Measurements from ENCODE around the gene IQGAP3. TPM values are rescaled to one million over a fixed set of nuclear protein-coding genes. Genes with fewer than 3 reads are reported as not detected.
A peak's percentile ranks its signal among the peaks of the same experiment; 100 is the strongest.

Gene IQGAP3
- total RNA-seq, 1 experiment from 2014 or later: 40.5 TPM

DNA sequence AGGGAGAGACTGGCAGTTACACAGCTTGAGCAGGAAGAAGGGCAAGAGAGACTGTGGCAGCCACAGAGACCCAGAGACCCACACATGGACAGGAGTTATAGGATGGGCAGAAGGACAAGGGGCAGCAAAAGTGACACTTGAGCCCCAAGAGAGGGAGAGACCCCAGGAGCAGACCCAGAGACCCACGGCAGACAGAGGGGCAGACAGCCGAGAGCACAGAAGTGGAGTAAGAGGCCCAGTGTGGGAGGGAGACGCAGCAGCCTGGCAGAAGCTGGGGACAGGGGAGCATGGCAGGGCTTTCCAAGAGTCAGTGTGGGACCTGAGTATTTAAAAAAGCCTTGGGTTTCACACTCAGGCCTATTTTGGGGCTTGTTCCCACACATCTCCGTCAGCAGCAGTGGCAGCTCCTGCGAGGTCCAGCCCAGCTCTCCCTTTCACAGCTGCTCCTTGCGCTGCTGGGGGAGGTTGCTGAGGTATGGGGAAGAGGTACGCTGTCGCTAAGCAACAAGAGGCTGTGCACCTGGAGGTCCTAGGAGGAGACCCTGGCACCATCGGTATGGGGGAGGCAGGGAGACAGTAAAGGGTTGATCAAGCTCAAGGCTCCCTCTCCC is 62.8 kb downstream of the IQGAP3 start:
- no peak for DNase-seq (ENCODE audit: low read depth)

DNA sequence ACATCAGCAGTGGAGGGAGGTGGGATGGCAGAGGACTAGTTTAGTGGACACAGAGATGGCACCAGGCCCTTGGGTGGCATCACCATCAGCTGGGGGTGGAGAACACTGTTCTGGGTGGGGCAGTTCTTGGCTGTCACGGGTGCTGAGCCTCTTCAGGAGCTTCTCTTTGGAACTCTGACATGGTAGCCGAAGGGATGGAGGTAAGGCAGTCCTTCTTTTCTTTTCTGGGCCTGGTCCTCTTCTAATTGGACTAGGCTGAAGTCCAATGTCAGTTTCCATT is 63.5 kb downstream of the IQGAP3 start:
- no peak for DNase-seq (ENCODE audit: low read depth)

DNA sequence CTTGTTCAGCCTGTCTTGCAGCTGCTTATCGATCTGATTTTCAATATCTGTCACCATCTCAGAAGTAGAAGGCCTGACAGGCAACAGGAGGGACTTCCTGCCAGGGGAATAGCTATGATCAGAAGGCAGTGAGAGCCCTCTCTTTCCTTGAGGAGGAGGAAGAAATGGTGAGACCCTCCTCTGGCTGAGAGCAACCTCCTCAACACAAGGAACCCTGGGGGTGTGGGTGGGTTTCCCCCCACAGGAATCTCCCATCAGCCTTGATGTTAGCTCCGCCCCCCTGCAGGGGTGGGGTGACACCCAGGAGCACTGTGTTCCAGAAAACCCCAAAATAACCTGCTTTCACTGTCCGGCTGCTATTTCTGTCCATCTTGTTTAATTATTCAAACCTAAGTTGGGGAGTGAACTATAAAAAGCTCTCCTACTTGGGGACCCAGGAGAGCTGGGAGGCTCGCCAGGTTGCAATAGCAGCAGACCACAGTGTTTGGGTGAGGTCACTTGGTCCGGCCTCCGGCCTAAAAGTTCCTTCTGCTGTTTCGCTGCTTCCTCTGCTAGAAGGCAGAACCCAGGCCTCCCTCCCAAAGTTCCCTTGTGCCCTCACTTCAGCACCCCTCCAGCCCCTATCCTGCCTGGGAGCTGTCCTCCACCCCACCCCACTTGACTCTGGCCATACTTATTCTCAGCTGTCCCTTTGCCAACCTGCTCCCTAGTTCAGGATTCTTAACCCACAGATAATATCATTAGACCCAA is 64.0 kb downstream of the IQGAP3 start:
- peak; percentile 84 for DNase-seq (ENCODE audit: low read depth)

DNA sequence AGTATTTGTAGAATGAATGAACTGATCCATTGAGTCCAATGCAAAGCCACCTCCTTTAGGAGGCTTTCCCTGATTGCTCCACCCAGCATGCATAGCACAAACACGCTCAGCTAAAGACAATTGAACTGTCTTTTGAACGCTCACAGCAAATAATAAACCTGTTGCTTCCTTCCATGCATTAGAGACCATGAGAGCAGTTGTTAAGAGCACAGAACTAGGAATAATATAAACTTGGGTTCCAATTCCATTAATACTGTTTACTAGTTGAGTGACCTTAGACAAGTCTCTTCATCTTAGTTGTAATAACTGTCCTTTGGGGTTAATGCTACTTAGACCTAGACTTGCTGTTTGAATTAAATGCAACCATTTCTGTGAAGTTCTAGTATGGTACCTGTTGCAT is 65.9 kb downstream of the IQGAP3 start:
- no peak for DNase-seq (ENCODE audit: low read depth)

DNA sequence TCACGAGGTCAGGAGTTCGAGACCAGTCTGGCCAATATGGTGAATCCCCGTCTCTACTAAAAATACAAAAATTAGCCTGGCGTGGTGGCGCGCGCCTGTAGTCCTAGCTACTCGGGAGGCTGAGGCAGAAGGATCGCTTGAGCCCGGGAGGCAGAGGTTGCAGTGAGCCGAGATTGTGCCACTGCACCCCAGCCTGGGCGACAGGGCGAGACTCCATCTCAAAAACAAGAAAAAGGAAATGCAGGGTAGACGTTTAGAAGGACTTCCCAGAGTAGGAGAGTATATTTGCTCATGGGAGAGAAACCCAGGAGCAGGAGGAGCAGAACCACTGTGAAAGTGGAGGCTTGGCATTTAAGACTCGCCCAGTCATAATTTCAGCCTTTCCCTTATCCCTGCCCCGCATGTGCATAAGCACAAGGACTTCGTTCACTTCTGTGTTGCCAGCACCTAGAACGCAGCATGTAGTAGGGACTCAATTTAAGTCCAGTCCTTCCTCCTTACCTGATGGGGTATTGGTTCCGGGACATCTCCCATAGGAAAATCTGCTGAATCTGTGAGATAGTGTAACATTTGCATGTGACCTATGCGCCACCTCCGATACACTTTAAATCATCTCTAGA is 66.6 kb downstream of the IQGAP3 start:
- DNase-seq (ENCODE audit: low read depth): no peak

DNA sequence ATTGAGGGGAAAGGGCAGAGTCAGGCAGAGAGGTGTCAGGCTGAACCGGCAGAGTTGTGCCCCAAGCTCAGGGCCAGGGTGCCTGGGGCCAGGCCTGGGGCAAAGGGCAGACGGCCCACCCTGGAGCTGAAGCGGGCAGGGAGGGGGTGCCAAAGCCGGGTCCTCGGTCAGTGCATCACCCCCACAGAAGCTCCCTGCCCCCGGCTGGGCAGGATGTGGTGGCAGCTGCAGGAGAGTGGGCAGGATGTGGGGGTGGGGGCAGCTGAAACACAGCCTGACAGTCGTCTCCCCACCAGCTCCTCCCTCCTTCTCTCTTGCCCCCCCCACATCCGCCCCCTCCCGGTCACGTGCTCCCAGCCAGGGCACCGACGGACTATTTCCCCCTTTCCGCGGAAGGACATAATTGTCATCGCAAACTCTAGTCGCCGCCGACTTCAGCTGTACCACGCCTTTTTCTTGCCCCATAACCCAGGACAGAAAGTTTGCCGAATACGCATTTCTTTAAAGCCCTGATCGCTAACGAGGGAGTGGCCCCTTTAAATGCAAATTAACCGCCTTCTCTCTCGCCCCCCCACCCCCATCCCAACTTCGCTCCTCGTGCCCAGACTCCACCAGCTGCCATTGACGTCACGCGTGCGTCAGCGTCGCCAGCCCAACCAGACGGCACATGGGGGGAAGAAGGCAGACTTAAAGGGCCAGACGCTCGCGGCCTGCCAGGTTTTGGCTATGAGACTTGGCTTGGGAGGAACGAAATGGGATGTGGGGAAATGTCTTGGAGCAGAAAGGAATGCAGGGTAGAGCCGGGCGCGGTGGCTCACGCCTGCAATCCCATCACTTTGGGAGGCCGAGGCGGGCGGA is 67.3 kb downstream of the IQGAP3 start:
- DNase-seq (ENCODE audit: low read depth): peak; percentile 98

DNA sequence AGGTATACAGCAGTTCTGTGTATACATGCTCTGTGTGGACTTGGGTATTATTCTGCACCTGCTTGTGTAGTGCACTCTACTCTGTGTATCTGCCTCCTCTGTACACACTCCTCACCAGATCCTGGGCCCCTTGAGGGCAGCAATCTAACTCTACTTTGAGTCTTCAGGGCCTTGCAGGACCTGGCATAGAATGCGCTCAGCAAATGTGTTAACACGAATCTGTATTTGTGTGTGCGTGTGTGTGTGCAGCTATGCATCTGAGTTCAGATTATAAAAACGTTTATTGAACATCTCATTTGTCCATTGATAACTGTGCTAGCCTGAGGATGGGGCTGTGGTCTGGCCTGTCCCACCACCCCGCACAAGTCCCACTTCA is 67.9 kb downstream of the IQGAP3 start:
- DNase-seq (ENCODE audit: low read depth): no peak

DNA sequence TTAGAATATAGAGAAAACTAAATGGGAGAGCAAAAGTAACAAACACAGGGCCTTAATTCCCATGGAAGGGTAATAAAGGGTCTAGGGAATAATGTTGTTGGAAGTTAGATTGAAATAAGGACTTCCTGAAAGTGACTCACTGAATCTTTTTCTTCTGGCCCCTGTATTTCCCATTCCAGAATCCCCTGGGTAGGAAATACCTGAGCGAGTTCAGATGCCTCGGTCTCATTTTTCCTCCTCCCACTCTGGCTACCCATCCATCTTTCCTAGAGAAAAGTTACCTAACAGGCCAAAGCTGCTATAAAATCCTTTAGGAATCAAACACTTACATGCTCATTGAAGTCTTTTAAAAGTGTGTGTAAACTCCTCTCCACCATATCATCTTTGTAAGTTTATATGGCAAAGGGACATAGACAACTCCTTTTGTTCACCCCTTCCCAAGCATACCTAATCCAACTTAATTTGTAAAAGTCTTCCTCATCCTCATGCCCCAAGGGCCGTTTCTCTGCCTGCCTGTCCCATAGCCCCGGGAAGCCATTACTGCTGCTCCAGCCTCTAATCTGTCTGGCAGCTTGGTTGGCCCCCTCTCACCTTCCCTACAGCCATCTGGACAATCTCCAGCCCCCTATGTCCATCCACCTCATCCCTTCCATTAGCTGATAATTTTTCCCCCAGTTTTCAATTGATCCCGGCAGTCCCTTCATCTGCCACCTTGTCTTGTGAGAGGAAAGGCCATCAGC is 68.5 kb downstream of the IQGAP3 start:
- peak; percentile 45 for DNase-seq (ENCODE audit: low read depth)

DNA sequence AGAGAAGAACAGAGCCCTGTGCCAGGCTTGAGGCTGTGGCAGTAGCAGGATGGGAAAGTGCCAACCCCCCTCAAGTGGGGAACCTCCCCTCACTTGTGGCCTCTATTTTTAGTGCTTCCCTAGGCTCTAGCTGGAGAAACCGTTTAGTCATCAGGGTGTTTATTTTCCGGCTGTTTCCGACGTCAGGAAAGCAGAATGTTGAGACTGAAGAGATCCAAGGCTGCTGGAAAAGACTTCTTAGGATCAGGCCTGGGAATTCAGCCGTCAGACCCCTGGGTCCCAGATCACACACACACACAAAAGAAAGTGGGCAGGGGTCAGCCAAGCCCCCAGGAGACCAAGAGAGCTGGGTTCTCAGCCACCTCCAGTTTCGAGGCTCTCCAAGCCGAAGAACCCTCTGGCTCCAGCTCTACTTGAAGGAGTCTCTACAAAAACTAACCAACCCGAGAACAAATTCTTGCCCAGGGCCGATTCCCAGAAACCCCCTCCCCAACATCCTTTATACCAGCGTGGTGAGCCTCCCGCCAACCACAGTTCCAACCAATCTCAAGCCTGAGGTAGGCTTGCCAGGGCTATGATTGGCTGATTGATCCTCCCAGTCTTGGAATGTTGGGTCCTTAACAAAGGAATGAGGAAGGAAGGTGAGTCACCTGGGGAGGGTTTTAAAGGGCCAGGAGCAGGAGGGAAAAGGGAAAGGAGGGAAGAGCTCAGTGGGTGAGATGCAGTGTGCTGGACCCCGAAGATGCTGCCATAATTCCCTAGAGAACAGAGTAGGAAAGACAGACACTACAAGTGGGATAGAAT is 69.3 kb downstream of the IQGAP3 start:
- peak; percentile 99 for DNase-seq (ENCODE audit: low read depth)

DNA sequence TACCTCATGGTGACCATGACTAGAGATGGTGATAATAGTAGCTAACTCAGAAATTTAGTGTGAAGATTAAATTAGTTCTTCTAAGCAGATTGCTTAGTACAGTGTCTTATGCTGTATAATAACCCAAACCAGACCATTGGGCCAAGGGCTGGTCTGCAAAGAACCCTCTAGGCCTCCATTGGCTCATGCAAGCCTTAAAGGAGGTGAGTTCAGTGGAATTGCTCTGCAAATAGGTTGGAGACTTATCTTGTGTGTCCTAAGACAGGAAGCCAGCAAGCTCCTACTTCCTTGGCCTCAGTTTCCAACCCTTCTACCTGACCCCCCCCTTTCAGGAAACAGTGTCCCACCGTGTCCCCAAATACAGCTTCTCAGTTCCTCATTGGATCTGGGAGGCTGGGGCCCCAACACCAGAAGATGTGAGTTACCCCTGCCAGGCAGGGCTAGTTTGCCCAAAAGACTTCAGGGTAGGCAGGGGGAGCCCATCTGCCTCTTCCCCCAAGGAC is 69.9 kb downstream of the IQGAP3 start:
- no peak for DNase-seq (ENCODE audit: low read depth)

DNA sequence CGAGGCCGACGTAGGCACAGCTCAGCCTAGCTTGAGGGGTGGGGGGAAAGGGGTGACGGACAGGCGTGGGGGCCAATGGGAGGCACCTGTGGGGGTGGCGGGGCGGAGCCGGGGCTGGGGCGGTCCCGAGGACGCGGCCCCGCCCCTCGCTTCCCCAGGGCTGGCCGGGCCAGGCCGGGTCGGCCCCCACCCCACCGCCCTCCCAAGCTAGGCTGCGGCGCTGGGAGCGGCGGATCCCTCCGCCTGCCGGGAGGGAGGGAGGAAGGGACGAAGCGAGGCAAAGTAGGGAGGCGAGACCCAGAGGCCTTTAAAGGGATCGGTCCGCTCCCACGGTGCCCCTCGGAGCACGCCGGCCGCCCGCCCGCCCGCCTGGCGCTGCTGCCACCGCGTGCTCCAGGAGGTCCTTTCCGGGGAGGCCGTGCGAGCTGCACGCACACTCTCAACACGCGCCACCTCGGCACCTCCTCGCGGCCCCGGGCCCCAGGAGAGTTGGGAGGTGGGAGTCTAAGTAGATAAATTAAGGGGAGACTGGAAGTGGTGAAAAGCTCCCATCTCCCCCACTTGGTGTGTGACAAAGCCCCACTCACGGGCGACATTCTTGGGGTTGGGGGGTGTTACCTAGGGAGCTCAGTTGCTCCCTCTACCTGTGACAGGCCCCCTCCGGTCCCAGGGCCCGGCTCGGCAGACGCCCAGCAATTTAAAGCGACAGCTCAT is 71.4 kb downstream of the IQGAP3 start:
- DNase-seq (ENCODE audit: low read depth): peak; percentile 94

DNA sequence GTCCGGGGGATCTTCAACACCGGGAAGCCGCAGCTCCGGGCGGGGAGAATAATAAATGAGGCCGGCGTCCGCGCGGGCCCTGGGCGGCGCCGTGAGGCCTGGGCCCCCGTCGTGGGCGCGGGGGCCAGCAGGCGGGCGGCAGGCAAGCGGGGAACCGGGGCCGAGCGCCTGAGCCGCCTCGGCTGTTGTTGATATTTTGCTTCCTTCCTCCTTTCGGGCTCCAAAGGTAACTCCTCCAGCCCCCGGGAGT is 71.9 kb downstream of the IQGAP3 start, which contains the start of gene MEF2D:
MEF2D (minus strand) TSS at position 233 of the 250 bp plus-strand sequence. CDS start 17,483 bp downstream, outside the sequence.
- DNase-seq (ENCODE audit: low read depth): no peak

DNA sequence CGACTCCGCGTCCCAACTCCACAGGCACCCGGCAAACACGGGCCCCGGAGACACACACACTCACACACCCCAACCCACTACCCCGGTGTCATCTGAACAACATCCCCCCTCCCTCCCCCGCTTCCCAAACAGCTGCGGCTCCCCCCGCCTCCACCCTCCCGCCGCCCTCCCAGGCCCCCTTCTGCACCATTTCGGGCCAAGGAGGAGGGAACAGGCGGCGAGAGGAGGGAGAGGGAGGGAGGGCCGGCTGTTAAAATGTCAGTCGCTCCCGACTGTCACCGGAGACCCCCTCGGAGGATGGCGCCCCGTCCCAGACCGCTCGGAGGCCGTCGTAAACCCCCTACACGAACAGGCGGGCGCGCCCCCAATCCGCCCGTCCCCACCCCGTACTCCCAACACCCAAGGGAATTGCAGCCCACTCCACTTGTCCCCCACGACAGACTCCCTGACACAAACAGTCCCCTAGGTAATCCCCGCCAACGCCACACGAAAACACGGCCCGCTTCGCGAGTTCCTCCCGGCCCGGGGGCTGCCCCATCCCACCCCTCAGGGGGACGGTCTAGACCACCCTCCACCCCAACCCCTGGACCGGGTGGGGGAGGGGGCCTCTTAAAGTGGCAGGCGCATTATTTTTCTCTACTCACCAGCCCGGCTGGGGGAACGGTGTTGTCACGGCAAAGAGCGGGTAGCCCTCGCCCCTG is 72.4 kb downstream of the IQGAP3 start:
- no peak for DNase-seq (ENCODE audit: low read depth)

DNA sequence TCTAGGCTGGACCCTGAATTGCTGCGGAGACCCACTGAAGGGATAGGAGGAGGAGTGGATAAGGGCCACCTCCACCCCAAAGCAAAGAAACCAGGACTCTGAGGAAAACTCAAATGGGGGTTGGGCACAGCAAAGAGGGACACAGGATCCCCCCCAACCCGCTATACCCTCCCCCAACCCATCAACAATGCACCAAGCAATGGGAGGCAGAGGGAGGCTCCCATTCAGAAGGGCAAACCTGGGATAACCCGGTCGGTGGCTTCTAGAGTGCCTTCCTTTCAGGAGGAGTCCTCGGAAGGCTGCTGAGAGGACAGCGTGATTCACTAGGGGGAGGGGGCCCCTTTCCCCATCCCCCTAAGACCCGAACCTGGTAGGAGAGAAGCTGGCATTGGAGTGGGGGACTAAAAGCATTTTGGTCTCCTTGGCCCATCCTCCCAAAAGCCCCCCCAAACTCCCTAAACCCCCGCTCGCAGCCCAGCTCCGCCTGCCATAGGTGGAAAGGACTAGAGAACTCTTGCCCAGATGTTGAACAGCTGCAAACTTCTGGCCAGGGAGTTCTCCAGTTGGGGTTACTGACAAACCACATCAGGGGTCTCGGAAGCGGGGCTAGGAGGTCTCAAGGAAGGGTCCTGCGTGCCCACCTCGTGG is 73.0 kb downstream of the IQGAP3 start:
- no peak for DNase-seq (ENCODE audit: low read depth)

DNA sequence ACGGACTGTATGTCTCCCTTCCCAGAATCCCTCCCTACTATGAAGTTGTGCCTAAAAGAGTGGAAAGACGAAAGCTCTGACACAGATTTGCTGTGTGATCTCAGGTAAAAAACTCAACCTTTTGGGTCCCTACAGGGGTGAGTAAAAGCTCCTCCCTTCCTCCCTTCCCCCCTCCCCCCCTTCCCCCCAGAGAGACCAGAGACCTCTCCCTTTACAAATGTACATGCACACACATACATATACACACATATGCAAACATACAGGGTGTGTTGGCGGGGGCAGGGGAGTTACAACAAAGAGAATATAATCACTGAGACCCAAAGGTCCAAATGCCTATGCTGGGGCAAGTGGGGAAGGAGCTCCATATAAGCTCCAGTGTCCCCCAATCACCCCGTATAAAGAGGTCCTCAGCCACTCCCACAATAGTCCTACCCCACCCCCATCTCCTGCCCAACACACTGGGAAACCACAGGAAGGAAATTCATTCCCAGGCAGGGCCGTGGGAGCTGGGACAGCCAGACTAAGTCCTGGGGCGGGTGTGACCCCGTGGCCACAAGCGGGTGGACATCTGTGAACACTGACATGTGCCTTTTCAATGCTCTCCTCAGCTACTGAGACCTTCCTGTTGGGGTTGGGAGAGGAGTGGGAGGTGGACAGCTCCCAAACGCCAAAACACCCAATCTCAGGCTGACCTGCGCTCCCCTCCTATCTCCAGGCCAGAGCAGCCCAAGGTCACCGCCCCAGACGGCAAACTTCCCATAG is 73.8 kb downstream of the IQGAP3 start:
- peak; percentile 83 for DNase-seq (ENCODE audit: low read depth)

DNA sequence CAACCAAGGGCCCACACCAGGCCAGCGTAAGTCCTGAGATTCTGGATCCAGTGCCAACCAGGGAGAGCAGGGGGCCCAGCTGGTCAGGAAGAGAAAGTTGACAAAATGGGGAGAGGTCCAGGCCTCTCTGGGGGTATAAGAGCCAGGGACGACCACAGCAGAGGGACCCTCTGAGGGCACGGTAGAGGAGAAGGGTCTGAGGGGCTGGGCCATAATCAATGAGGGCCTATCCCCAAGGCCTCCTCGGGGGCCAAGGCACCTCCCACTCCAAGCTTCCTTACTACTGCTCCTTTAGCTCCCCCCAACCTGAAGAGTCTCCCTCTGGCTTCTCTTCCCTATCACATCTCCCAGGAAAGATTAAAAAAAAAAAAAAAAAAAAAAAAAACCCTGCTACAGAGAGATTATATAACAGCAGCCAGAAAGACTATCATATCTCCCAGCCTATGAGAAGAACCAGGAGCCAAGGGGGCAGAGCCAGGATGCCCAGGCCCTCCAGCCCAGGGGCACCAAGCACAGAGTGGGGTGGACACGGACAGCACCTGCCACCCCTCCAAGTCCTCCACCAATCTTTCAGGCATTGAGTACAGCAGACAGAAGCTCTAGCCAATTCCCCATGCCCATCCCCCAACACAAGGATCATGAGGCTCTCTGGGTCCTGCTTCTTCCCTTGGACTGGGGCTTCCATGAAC is 74.5 kb downstream of the IQGAP3 start:
- no peak for DNase-seq (ENCODE audit: low read depth)

DNA sequence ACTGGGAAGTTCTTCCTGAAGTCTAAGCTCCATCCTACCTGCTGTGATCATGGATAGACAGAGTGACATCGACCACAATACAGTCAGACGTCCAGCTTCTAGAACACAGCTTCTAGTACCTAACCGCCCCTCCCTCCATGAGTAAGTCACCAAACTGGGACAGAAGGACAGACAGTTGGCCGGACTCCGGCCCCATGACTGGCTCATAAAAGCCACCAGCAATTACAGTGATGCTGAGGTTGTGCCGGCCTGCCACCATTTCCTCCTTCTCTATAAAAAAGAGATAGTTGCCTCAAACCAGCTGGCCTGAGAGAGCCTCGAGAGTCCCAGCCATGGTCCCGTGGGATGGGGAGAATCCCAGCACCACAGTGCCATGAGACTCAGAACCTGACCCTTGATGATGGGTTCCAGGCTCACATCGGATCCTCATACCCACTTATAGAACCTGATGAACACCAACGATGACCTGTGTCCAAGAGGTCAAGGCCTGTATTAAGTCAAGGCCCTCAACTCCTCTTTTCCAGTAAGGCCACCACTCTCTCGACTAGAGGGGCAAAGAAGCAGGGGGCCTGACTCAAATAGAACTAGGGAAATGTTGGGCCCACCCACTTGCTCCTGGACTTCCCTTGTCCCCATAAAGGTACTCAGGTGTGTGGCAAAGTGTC is 75.2 kb downstream of the IQGAP3 start:
- no peak for DNase-seq (ENCODE audit: low read depth)
